HepG2 (cell line): ENCODE data around the gene XAF1. TPM values are rescaled to one million over a fixed set of nuclear protein-coding genes. Genes with fewer than 3 reads are reported as not detected.

ENCODE experiments used
- CSRNP2 ChIP-seq: sonication (generic); formaldehyde crosslinking; conservative IDR thresholded peaks from 2 replicates; pipeline ENCODE4 v1.8.0; 2022; ENCODE audit warnings: low read depth, missing genetic modification reagents
- MAZ ChIP-seq, 2 experiments: sonication (generic) in 1 of 2; formaldehyde crosslinking in 1 of 2; IDR thresholded peaks; 2 replicates each; pipeline versions ENCODE4 v1.5.0 to v1.6.1; 2012 to 2020; ENCODE audit warnings: low read depth in 2 of 2, mild to moderate bottlenecking in 2 of 2, borderline replicate concordance in 1 of 2, improper control_type of control experiment in 1 of 2, low read length in 1 of 2, missing genetic modification reagents in 1 of 2, moderate library complexity in 1 of 2
- SOX13 ChIP-seq, 3 experiments: fragments of 450-650 bp in 1 of 3; sonication (generic) in 1 of 3; formaldehyde crosslinking in 1 of 3; IDR thresholded peaks in 2 of 3; conservative IDR thresholded peaks in 1 of 3; 2 replicates each; pipeline versions ENCODE4 v1.5.0 to v1.6.1; 2016 to 2020; ENCODE audit warnings: antibody characterized with exemption in 1 of 3, mild to moderate bottlenecking in 1 of 3, missing compliant biosample characterization in 1 of 3, missing genetic modification reagents in 1 of 3, moderate library complexity in 1 of 3
- STAT6 ChIP-seq: sonication (generic); formaldehyde crosslinking; IDR thresholded peaks from 2 replicates; pipeline ENCODE4 v1.4.0; 2020; ENCODE audit warnings: missing genetic modification reagents, mild to moderate bottlenecking, borderline replicate concordance
- ZNF468 ChIP-seq: sonication (generic); formaldehyde crosslinking; IDR thresholded peaks from 2 replicates; pipeline ENCODE4 v1.8.0; 2022; ENCODE audit warnings: mild to moderate bottlenecking, moderate library complexity, missing genetic modification reagents
- ZNF556 ChIP-seq: sonication (generic); formaldehyde crosslinking; IDR thresholded peaks from 2 replicates; pipeline ENCODE4 v1.4.0; 2020; ENCODE audit warnings: mild to moderate bottlenecking, missing genetic modification reagents, borderline replicate concordance
- ZNF615 ChIP-seq: sonication (generic); formaldehyde crosslinking; IDR thresholded peaks from 2 replicates; pipeline ENCODE4 v1.5.0; 2020; ENCODE audit warnings: mild to moderate bottlenecking, missing genetic modification reagents, borderline replicate concordance
- ZNF746 ChIP-seq: sonication (generic); formaldehyde crosslinking; IDR thresholded peaks from 2 replicates; pipeline ENCODE4 v1.8.0; 2022; ENCODE audit warnings: mild to moderate bottlenecking, missing genetic modification reagents
- ZSCAN22 ChIP-seq: sonication (generic); formaldehyde crosslinking; IDR thresholded peaks from 2 replicates; pipeline ENCODE4 v1.4.0; 2020; ENCODE audit warnings: mild to moderate bottlenecking, missing genetic modification reagents
- polyA plus RNA-seq, 8 experiments: library from polyadenylated mRNA; depleted of rRNA in 3 of 8; stranded (reverse) in 7 of 8; unstranded in 1 of 8; fragments of >200 nt; fragmentation: Illumina TruSeq in 4 of 8; extraction: Trizol in 4 of 8; gene quantifications; 2 replicates each; pipeline versions ENCODE4 v1.2.1 to v1.2.3, GENCODE V29; 2011 to 2016; ENCODE audit warnings: low read depth in 4 of 8, missing spikeins in 1 of 8, mixed read lengths in 1 of 8; ENCODE audit not compliant: insufficient read depth in 1 of 8
- total RNA-seq, 5 experiments: library from RNA; depleted of rRNA; stranded (reverse); fragments of >200 nt; fragmentation: Illumina TruSeq; extraction: Trizol; gene quantifications; 2 replicates each; pipeline ENCODE4 v1.2.3, GENCODE V29; 2016; ENCODE audit warnings: low read depth in 1 of 5

The XAF1 gene
- total and polyA plus RNA-seq, 2 of the 13 experiments (the other 11 are each of a cell fraction or from before 2014, with no cell fraction given) = 1.2 to 2.4 TPM

GRCh38 chr17:6712854-6713129 is 43.1 kb upstream of the XAF1 start (continued):
- TF ChIP-seq STAT6 (CRISPR knock-in tag) (no peak), ZNF615 (CRISPR knock-in tag) (0 out of 2 replicates have a peak, but pooled peaks have one; percentile 5), MAZ (IDR thresholded peaks at IDR 0.05; ENCODE audit: borderline replicate concordance, low read depth, low read length) (no peak), MAZ (CRISPR knock-in tag; IDR thresholded peaks at IDR 0.05; ENCODE audit: low read depth) (no peak), ZNF746 (CRISPR knock-in tag) (no peak), ZNF468 (CRISPR knock-in tag) (no peak), CSRNP2 (no peak), ZSCAN22 (CRISPR knock-in tag) (no peak), SOX13 (IDR thresholded peaks at IDR 0.05) (no peak), SOX13 (CRISPR knock-in tag; conservative IDR thresholded peaks at IDR 0.05 in 1 of 2, IDR thresholded peaks at IDR 0.05 in 1 of 2) (no peak), ZNF556 (CRISPR knock-in tag) (no peak)
